GM12892 (cell line): ENCODE results near the gene TPSD1.

Experiments
- POLR2A ChIP-seq: IDR thresholded peaks from 2 replicates; pipeline ENCODE4 v1.6.1; 2011; ENCODE audit warnings: low read depth, low read length, control low read depth
- POLR2AphosphoS5 ChIP-seq: IDR thresholded peaks from 2 replicates; pipeline ENCODE4 v1.6.1; 2011; ENCODE audit warnings: low read depth, low read length, control low read depth
- TAF1 ChIP-seq: IDR thresholded peaks from 2 replicates; pipeline ENCODE4 v1.6.1; 2011; ENCODE audit warnings: low read depth, mild to moderate bottlenecking, control low read depth, low read length, borderline replicate concordance

DNA sequence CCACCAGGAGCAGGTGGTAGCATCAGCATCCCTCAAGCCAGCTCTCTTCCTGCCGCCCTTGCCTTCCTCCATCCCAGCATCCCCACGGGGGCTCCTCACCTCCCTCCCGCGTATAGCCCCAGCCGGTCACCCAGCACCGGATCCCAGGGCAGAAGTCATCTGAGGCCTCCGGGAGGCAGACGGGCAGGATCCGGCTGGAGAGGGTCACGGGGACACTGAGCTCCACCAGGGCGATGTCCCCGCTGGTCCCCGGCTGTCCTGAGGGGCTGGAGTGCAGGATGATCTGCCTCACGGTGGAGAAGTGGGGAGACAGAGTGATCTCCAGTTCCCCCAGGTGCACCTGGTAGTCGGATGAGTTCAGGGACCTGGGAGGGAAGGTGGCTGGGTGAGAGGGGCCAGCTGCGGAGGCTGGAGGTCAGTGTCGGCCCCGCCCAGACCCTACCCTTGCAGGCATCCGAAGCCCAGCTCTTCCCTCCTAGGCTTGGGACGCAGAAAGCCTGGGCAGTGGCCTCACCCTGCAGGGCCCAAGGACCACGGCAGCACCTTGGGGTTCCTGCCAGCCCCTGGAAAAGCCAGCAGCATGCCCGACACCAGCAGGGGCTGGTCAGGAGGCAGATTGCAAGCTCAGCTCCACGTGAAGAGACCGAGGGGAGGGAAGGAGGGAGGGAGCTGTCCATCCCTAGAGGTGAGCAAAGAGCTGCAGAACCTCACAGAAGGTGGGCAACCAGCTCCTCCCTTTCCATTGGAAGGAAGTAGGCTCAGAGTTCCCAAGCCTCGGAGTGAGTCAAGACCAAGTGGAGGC is 33.1 kb upstream of the TPSD1 start:
- no peak for TF ChIP-seq TAF1
- TF ChIP-seq POLR2A = no peak
- no peak for TF ChIP-seq POLR2AphosphoS5
